ENCODE measurements around the gene HMGN4.
"Not testable (repeated sequence)": the region's sequence is repeated elsewhere in the genome, so short reads cannot be mapped to it uniquely, and the experiment has no call there.

The HMGN4 gene

DNA sequence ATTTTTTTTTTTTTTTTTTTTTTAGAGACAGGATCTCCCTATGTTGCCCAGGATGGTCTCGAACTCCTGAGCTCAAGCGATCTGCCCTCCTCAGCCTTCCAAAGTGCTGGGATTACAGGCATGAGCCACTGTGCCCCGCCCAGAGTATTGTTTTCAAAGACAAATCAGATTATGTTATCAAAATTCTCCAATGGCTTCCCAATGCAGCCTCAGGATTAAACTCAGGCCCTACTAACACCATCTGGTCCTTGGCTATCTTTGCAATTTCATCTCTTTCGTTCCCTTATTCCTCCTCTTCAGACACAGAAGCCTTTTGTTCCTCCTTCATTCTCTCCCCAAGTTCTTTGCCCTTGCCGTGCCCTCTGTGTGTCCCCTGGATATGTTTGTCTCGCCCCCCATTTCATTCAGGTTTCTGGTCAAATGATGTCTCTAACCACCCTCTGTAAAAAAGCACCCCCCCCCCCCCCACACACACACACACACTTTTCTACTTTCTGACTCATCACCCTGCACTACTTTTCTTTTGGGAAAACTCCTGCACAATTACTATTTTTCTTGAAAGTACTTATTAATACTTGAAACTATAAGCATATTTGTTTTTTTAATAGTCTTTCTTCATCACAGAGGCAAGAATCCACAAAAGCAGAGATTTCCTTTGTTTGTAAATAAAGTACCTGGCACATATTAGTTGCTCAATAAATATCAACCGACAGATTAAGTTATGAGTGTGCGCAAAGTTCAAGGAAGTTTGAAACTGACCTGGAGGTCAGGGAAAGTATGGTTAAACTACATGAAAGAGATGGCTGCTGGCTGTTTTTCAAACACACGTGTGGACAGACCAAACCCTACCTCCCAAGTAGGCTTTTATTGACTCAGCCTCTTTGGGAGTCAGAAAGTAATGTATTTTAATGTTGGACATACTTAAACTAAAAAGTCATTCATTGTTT, 21.4 kb upstream of the HMGN4 start:
- Mint-ChIP-seq H3K36me3 (no peaks in the 10 kb centered on the region), H3K4me1 (peaks cover 10% of the 10 kb centered on the region), H3K27me3 (no peaks in the 10 kb centered on the region), H3K27ac (no peak overlapping the region), H3K9me3 (no peaks in the 10 kb centered on the region), H3K4me3 (no peak overlapping the region)
- ATAC-seq (ENCODE audit: low read depth) (no peak), DNase-seq (ENCODE audit: low spot score in 2 of 2) (no peak)

DNA sequence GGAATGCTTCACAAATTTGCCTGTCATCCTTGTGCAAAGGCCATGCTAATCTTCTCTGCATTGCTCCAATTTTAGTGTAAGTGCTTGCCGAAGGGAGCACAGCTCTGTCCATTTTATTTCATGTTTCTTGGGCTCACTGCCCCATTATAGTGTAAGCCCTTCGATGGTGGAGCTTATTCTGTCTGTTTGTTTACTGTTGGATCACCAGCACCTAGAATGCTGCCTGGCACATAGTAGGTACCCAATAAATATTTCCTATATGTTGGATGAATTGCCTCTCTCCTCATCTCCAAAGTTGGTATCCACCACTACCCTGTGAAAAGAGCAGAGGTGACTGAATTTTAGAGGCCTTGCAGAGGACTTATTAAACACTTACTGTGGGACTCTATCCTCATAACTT, 18.8 kb upstream of the HMGN4 start:
- ATAC-seq (ENCODE audit: low read depth): no peak
- no peak overlapping the region for H3K27ac Mint-ChIP-seq
- H3K4me3 Mint-ChIP-seq: no peak overlapping the region
- peaks cover 19% of the 10 kb centered on the region for H3K4me1 Mint-ChIP-seq
- H3K27me3 Mint-ChIP-seq: no peaks in the 10 kb centered on the region
- H3K9me3 Mint-ChIP-seq: no peaks in the 10 kb centered on the region
- no peaks in the 10 kb centered on the region for H3K36me3 Mint-ChIP-seq
- no peak for DNase-seq (ENCODE audit: low spot score in 2 of 2)

DNA sequence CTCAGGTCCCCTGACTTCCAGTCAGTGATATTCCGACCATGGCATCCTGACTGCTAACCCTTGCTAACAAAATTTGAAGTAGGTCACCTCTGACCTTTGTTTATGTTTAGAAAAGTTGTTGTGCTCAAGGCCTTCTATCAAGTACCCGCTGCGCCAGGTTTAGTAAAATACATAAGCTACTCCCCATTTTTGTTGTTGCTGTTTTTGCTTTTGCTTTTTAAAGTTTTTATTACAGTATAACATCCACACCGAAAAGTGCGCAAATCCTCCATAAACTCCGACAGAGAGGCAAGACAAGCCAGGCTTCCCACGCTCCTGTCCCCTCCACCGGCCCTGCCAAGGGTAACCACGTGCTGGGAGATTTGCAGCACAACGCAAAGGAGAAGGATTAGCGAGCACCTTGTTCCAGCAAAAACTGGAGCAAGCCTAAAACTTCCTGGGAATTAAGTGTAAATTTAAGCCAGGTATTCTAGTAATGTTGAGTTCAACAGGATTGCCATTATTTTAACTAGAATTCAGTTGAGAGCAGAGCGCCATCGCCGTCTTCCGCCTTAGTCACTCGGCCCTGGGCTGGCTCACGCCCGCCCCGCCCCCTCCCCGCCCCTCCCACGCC, 17.8 kb upstream of the HMGN4 start:
- DNase-seq (ENCODE audit: low spot score in 2 of 2): peak in 1 of 2 donors; percentile 32
- peak overlapping the region; percentile 79 for H3K4me3 Mint-ChIP-seq
- peak; percentile 4 for ATAC-seq (ENCODE audit: low read depth)
- peak overlapping the region; percentile 92 for H3K27ac Mint-ChIP-seq
- peaks cover 4% of the 10 kb centered on the region for H3K36me3 Mint-ChIP-seq
- no peaks in the 10 kb centered on the region for H3K9me3 Mint-ChIP-seq
- H3K27me3 Mint-ChIP-seq: no peaks in the 10 kb centered on the region
- peaks cover 22% of the 10 kb centered on the region for H3K4me1 Mint-ChIP-seq

DNA sequence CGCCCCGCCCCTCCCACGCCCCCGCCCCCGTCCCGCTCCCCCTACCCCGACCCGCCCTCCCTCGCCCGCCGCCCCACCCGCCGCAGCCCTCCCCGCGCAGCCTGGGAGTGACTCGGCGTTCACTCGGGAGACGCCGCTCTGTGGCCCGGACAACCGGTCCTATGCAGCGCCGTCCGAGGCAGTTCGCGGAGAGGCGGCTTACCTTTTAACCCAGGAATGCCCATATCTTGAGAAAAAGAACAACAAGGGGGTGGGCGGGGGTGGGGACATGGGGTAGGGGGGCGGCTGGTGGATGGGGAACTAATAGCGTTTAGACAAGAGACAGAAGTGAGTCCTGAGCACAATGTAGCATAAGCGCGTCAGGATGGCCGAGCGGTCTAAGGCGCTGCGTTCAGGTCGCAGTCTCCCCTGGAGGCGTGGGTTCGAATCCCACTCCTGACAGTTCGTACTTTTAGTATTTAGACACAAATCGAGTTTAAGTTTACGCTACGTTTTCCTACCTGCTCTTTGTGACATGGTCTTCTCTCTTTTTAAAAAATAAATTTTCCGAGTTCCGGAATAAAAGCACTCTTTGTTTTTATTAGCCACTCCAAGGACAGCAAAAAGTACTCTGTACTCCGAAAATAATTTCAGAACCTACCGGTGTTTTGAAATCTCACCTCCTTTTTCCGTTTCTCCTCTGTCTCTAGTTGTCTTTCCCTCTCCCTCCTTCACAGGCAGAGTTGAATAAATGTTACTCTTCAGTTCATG, 17.1 kb upstream of the HMGN4 start:
- peak overlapping the region; percentile 92 for H3K27ac Mint-ChIP-seq
- H3K4me3 Mint-ChIP-seq: peak overlapping the region; percentile 81
- no peaks in the 10 kb centered on the region for H3K27me3 Mint-ChIP-seq
- peaks cover 20% of the 10 kb centered on the region for H3K4me1 Mint-ChIP-seq
- ATAC-seq (ENCODE audit: low read depth) (peak; percentile 70), DNase-seq (ENCODE audit: low spot score in 2 of 2) (peak; percentile 89 to 94)
- H3K9me3 Mint-ChIP-seq: no peaks in the 10 kb centered on the region
- H3K36me3 Mint-ChIP-seq: peaks cover 4% of the 10 kb centered on the region

DNA sequence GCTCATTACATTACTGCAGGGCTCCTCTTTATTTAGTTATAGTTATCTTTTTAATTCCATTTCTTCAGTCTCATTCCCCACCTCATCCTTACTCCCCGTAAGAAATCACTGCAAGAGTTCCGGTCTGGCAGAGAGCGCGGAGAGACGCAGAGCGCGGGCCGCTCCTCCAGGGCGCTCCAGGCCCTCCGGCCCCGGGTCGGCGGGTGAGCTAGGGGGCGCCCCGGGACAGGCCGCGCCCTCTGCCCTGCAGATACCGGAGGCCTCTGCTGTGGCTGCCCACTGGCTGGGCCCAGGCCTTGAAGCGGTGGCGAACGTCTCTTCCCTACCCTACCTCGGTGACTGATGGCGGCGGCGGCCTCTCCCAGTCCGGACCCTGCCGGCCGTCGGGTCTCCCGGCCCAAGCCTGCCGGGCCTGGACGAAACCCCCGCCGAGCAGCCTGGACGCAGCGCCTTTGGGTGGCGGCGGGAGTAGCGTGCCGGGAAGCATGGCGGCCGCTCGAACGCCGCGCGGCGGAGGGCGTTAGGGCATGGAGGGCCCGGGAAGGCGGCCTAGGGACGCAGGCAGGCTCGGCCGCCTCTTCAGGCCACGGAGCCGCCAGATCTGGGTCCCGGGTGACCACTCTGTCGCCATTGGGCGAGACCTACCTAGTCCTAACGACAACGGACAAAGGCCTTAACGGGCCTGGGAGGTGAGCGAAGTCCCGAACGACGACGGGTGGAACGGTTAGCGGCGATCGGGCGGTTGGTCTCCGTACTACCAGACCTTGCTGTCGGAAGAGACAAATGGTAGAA, 16.4 kb upstream of the HMGN4 start:
- peaks cover 18% of the 10 kb centered on the region for H3K4me1 Mint-ChIP-seq
- peaks cover 4% of the 10 kb centered on the region for H3K36me3 Mint-ChIP-seq
- H3K27ac Mint-ChIP-seq: peak overlapping the region; percentile 92
- H3K9me3 Mint-ChIP-seq: no peaks in the 10 kb centered on the region
- H3K4me3 Mint-ChIP-seq: peak overlapping the region; percentile 81
- H3K27me3 Mint-ChIP-seq: no peaks in the 10 kb centered on the region
- DNase-seq (ENCODE audit: low spot score in 2 of 2) (peak; percentile 78 to 88), ATAC-seq (ENCODE audit: low read depth) (peak; percentile 68)

DNA sequence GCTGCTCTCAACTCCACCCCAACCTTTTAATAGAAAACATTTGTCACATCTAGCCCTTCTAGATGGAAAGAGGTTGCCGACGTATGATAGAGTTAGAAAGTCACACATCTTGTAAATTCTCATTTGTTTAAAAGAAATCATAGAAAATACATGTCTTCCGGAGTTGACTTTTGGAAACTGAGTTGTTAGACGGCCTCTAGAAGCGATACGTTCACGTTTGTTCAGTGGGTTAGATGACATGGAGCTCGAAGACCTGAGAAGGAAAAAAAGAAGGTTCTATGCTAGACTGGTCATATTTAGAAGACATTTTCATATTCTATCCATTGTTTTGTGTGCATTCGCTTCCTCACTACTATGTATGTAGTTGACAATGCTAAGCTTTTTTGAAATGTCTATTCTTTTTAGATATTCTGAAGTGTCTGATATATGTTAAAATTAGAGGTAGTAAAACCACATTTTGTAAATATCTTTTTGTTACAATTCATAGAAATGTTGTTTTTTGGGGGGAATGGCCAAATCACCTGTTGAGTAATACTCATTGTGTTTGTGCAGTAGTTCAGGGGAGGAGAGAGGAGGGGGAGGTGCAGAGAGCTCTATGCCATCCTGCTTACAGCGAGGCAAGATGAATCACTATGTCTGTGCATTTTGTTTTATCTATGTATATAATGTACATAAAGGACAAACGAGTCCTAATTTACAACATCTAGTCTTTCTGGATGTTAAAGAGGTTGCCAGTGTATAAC, 15.5 kb upstream of the HMGN4 start:
- not testable (repeated sequence) for H3K27me3 Mint-ChIP-seq; H3K36me3 Mint-ChIP-seq; H3K9me3 Mint-ChIP-seq; ATAC-seq (ENCODE audit: low read depth); DNase-seq (ENCODE audit: low spot score in 2 of 2)
- Mint-ChIP-seq H3K4me3 (peak overlapping the region; percentile 81), H3K4me1 (peaks cover 21% of the 10 kb centered on the region), H3K27ac (peak overlapping the region; percentile 92)

DNA sequence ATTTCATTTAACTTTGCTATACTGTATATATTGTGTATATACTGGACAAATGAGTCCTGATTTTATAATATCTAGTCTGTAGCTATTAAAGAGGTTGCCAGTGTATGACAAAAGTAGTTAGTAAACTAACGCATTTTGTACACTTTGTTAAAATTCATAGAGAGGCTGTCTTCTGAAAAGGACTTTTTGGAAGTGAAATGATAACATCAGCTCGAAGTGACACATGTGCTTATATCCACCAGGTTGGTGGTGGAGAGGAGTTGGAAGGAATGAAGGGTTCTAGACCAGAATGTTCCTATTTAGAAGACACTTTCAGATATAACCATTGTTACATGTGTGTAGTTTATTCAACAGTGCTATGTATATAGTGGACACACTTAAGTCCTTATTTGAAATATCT, 13.9 kb upstream of the HMGN4 start:
- not testable (repeated sequence) for H3K27me3 Mint-ChIP-seq; ATAC-seq (ENCODE audit: low read depth); H3K36me3 Mint-ChIP-seq; H3K9me3 Mint-ChIP-seq; H3K27ac Mint-ChIP-seq; DNase-seq (ENCODE audit: low spot score in 2 of 2); H3K4me3 Mint-ChIP-seq
- H3K4me1 Mint-ChIP-seq: peaks cover 21% of the 10 kb centered on the region

DNA sequence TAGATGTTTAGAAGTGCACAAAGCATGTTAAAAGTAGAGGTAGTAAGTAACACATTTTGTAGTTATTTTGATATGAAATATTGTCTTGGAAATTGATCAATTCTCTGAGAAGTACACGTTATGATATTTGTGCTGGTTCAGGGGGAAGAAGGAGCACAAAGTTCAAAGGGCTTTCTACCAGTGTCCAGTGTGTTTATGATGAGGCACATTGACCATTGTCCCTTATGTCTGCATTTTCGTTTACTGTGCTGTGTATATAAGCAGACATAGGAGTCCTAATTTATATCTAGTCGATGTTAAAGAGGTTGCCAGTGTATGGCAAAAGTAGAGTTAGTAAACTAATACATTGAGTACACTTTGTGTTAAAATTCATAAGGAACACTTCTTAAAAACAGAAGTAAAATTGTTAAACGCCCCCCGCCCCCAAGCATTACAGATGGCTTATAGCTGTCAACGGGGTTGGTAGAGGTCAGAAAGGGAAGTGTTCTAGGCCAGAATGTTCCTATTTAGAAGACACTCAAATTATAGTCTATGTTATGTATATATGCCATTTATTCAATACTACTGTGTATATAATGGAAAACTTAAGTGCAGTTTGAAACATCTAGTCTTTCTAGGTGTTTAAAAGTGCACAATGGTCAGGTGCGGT, 13.3 kb upstream of the HMGN4 start:
- H3K27ac Mint-ChIP-seq: no peak overlapping the region
- peaks cover 23% of the 10 kb centered on the region for H3K4me1 Mint-ChIP-seq
- no peak for DNase-seq (ENCODE audit: low spot score in 2 of 2)
- no peak overlapping the region for H3K4me3 Mint-ChIP-seq
- no peaks in the 10 kb centered on the region for H3K9me3 Mint-ChIP-seq
- H3K36me3 Mint-ChIP-seq: peaks cover 4% of the 10 kb centered on the region
- no peaks in the 10 kb centered on the region for H3K27me3 Mint-ChIP-seq
- no peak for ATAC-seq (ENCODE audit: low read depth)

DNA sequence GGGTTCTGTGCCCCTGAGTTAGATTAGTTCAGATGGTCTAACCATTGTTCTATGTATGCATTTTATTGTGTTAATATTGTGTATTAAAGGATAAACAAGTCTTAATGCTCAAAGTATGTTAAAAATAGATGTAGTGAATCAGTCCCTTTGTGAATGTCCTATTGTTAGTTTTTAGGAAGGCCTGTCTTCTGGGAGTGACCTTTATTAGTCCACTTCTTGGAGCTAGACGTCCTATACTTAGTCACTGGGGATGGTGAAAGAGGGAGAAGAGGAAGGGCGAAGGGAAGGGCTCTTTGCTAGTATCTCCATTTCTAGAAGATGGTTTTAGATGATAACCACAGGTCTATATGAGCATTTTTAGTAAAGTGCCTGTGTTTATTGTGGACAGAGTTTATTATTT, 12.3 kb upstream of the HMGN4 start:
- DNase-seq (ENCODE audit: low spot score in 2 of 2) (no peak), ATAC-seq (ENCODE audit: low read depth) (no peak)
- H3K27me3 Mint-ChIP-seq: no peaks in the 10 kb centered on the region
- H3K4me3 Mint-ChIP-seq: no peak overlapping the region
- peaks cover 4% of the 10 kb centered on the region for H3K36me3 Mint-ChIP-seq
- H3K9me3 Mint-ChIP-seq: no peaks in the 10 kb centered on the region
- peaks cover 23% of the 10 kb centered on the region for H3K4me1 Mint-ChIP-seq
- H3K27ac Mint-ChIP-seq: no peak overlapping the region

DNA sequence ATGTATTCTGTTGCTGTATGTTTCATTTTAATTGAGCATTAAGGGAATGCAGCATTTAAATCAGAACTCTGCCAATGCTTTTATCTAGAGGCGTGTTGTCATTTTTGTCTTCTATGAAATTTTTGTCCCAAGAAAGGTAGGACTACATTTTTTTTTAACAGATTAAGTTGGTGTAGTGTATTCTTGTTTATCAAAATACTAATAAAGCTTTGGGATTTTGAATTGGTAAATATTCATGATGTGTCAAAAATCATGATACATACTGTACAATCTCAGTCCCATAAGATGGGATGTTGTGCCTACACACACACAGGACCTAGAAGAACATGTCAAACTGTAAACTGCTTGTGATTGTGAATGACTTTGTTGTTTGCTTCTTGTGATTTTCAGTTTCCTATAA, 11.2 kb upstream of the HMGN4 start:
- Mint-ChIP-seq H3K27me3 (no peaks in the 10 kb centered on the region), H3K27ac (no peak overlapping the region), H3K9me3 (no peaks in the 10 kb centered on the region), H3K36me3 (peaks cover 4% of the 10 kb centered on the region), H3K4me1 (peaks cover 24% of the 10 kb centered on the region), H3K4me3 (no peak overlapping the region)
- ATAC-seq (ENCODE audit: low read depth) (no peak), DNase-seq (ENCODE audit: low spot score in 2 of 2) (no peak)

DNA sequence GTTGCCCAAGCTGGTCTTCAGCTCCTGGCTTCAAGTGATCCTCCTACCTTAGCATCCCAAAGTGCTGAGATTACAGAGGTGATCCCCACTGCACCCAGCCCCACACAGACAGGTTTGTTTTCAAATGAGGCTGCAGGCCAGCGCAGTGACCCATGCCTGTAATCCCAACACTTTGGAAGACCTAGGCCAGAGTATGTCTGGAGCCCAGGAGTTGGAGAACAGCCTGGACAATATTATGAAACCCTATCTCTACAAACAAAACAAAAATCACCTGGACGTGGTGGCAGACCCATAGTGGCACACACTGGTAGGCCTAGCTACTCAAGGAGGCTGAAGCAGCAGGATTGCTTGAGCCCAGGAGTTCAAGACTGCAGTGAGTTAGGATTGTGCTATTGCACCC, 8.0 kb upstream of the HMGN4 start:
- Mint-ChIP-seq H3K9me3 (no peaks in the 10 kb centered on the region), H3K36me3 (no peaks in the 10 kb centered on the region), H3K27me3 (no peaks in the 10 kb centered on the region), H3K4me1 (peaks cover 25% of the 10 kb centered on the region), H3K4me3 (no peak overlapping the region), H3K27ac (no peak overlapping the region)
- no peak for ATAC-seq (ENCODE audit: low read depth)
- no peak for DNase-seq (ENCODE audit: low spot score in 2 of 2)

DNA sequence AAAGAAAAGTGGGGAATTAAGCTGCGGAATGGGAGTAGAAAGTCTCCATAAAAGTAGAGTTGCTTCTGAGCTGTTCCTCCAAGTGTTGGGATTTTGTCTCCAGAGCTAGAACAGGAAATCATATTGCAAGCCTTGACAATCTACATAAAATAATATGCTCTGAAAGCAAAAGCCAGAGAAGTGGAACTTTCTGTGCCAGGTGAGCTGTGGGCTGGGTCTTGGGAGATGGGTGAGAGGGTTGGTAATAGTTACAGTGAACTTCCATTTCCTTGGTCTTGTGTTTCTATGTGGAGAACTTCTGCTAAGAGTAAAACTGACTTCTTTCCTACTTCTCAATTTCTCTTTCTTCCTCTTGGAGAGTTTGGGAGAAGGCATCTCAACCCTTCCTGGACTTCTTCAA, 6.3 kb upstream of the HMGN4 start:
- Mint-ChIP-seq H3K27ac (peak overlapping the region; percentile 98), H3K27me3 (no peaks in the 10 kb centered on the region), H3K4me1 (peaks cover 27% of the 10 kb centered on the region), H3K4me3 (peak overlapping the region; percentile 6), H3K36me3 (no peaks in the 10 kb centered on the region), H3K9me3 (no peaks in the 10 kb centered on the region)
- ATAC-seq (ENCODE audit: low read depth) (no peak), DNase-seq (ENCODE audit: low spot score in 2 of 2) (no peak)

Measured in memory B cell (primary cell).